IMR-90 (cell line): ENCODE results near the gene CD1C. TPM values are rescaled to one million over a fixed set of nuclear protein-coding genes. Genes with fewer than 3 reads are reported as not detected.

Experiments
- ATAC-seq: fragments of 200-7000 bp; cut with Tn5 transposase; 2 replicates; pipeline ENCODE4 v1.9.1; 2020; ENCODE audit warnings: low read depth, mild to moderate bottlenecking, moderate library complexity
- BruUV-seq: library from RNA; stranded (reverse); fragments of 400-500 nt; replicated peaks from 2 replicates; lab custom pipeline; 2021; lab: Mats Ljungman, UMichigan
- CTCF ChIA-PET: fragments of 300-600 bp; formaldehyde crosslinking; extraction: SDS; loops from one replicate; lab custom pipeline; 2021; ENCODE audit warnings: antibody characterized with exemption; lab: Yijun Ruan, JAX
- POLR2A ChIA-PET: fragments of 300-600 bp; sonication (Branson Sonifier 250); formaldehyde crosslinking; loops from one replicate; lab custom pipeline; 2022; ENCODE audit warnings: antibody characterized with exemption; ENCODE audit not compliant: unreplicated experiment; lab: Charles Lee
- DNase-seq: peaks from one replicate; pipeline ENCODE4 v3.0.0; 2013
- H2AFZ ChIP-seq: replicated peaks from 2 replicates; pipeline ENCODE3; 2013; ENCODE audit warnings: low read length, mild to moderate bottlenecking; ENCODE audit not compliant: poor library complexity
- H2AK5ac ChIP-seq: 2 replicates; pipeline ENCODE4 v1.6.1; 2013; ENCODE audit warnings: low read depth, low read length, inconsistent platforms
- H2AK9ac ChIP-seq: replicated peaks from 2 replicates; pipeline ENCODE3; 2013; ENCODE audit warnings: mild to moderate bottlenecking, low read depth, low read length, moderate library complexity; ENCODE audit not compliant: poor library complexity
- H2BK120ac ChIP-seq: 2 replicates; pipeline ENCODE4 v1.6.1; 2013; ENCODE audit warnings: low read depth, low read length, inconsistent platforms
- H2BK15ac ChIP-seq: 3 replicates; pipeline ENCODE4 v1.6.1; 2013; ENCODE audit warnings: low read depth, low read length, inconsistent platforms
- H2BK20ac ChIP-seq: 2 replicates; pipeline ENCODE4 v1.6.1; 2013; ENCODE audit warnings: low read depth, mild to moderate bottlenecking, inconsistent platforms, low read length, moderate library complexity
- H2BK5ac ChIP-seq: 2 replicates; pipeline ENCODE4 v1.6.1; 2013; ENCODE audit warnings: mild to moderate bottlenecking, low read depth, low read length, inconsistent platforms; ENCODE audit not compliant: poor library complexity, severe bottlenecking
- H3K14ac ChIP-seq: replicated peaks from 2 replicates; pipeline ENCODE4 v1.6.1; 2013; ENCODE audit warnings: low read depth, low read length, inconsistent platforms
- H3K18ac ChIP-seq: 2 replicates; pipeline ENCODE4 v1.6.1; 2013; ENCODE audit warnings: low read depth, low read length, control low read depth
- H3K23ac ChIP-seq: 2 replicates; pipeline ENCODE4 v1.6.1; 2013; ENCODE audit warnings: low read depth, low read length, inconsistent platforms
- H3K27ac ChIP-seq: 2 replicates; pipeline ENCODE4 v1.5.1; 2013; ENCODE audit warnings: mild to moderate bottlenecking, control low read depth, low read length; ENCODE audit not compliant: insufficient read depth
- H3K27me3 ChIP-seq: 2 replicates; pipeline ENCODE4 v1.6.1; 2013; ENCODE audit warnings: low read length; ENCODE audit not compliant: control insufficient read depth, insufficient read depth
- H3K36me3 ChIP-seq: 2 replicates; pipeline ENCODE4 v1.6.1; 2013; ENCODE audit warnings: low read length, mixed read lengths; ENCODE audit not compliant: control insufficient read depth, insufficient read depth
- H3K4ac ChIP-seq: 2 replicates; pipeline ENCODE4 v1.6.1; 2013; ENCODE audit warnings: low read depth, low read length, inconsistent platforms
- H3K4me1 ChIP-seq: 2 replicates; pipeline ENCODE4 v1.6.1; 2013; ENCODE audit warnings: low read length, mixed read lengths; ENCODE audit not compliant: control insufficient read depth, insufficient read depth
- H3K4me2 ChIP-seq: 2 replicates; pipeline ENCODE4 v1.6.1; 2013; ENCODE audit warnings: low read depth, mild to moderate bottlenecking, control low read depth, low read length, moderate library complexity
- H3K4me3 ChIP-seq: 2 replicates; pipeline ENCODE4 v1.5.1; 2013; ENCODE audit warnings: low read depth, mild to moderate bottlenecking, control low read depth, low read length, moderate library complexity; ENCODE audit not compliant: insufficient read depth
- H3K56ac ChIP-seq: 2 replicates; pipeline ENCODE4 v1.6.1; 2013; ENCODE audit warnings: low read length, inconsistent platforms; ENCODE audit not compliant: insufficient read depth; ENCODE audit errors: extremely low read depth
- H3K79me1 ChIP-seq, 2 experiments: 2 replicates each; pipeline ENCODE4 v1.6.1; 2013; ENCODE audit warnings: low read length in 2 of 2, inconsistent platforms in 1 of 2, low read depth in 1 of 2
- H3K9ac ChIP-seq: 2 replicates; pipeline ENCODE4 v1.6.1; 2013; ENCODE audit warnings: low read depth, low read length, control low read depth
- H3K9me1 ChIP-seq: 2 replicates; pipeline ENCODE4 v1.6.1; 2013; ENCODE audit warnings: low read length, inconsistent platforms; ENCODE audit not compliant: insufficient read depth
- H3K9me3 ChIP-seq: 2 replicates; pipeline ENCODE4 v1.6.1; 2013; ENCODE audit warnings: low read length; ENCODE audit not compliant: control insufficient read depth, insufficient read depth
- H4K20me1 ChIP-seq: 2 replicates; pipeline ENCODE4 v1.6.1; 2013; ENCODE audit warnings: low read length, inconsistent platforms; ENCODE audit not compliant: insufficient read depth
- H4K5ac ChIP-seq: 2 replicates; pipeline ENCODE4 v1.6.1; 2013; ENCODE audit warnings: mild to moderate bottlenecking, low read depth, low read length, control low read depth
- H4K8ac ChIP-seq, 2 experiments: 2 replicates each; pipeline ENCODE4 v1.6.1; 2013; ENCODE audit warnings: low read depth in 2 of 2, low read length in 2 of 2, control low read depth in 1 of 2, inconsistent platforms in 1 of 2
- H4K91ac ChIP-seq: 2 replicates; pipeline ENCODE4 v1.6.1; 2013; ENCODE audit warnings: low read depth, low read length, inconsistent platforms; ENCODE audit not compliant: insufficient read depth
- BHLHE40 ChIP-seq: fragments of 150-350 bp; IDR thresholded peaks from 2 replicates; pipeline ENCODE4 v1.6.1; 2016; ENCODE audit warnings: mild to moderate bottlenecking, low read depth, low read length
- CEBPB ChIP-seq: IDR thresholded peaks from 2 replicates; pipeline ENCODE4 v1.6.1; 2012; ENCODE audit warnings: low read depth, low read length, improper control_type of control experiment
- CHD1 ChIP-seq: IDR thresholded peaks from 2 replicates; pipeline ENCODE4 v1.6.1; 2012; ENCODE audit warnings: low read depth, low read length, improper control_type of control experiment
- FOS ChIP-seq: fragments of 150-350 bp; IDR thresholded peaks from 2 replicates; pipeline ENCODE4 v1.6.1; 2016; ENCODE audit warnings: low read depth, low read length
- MAFK ChIP-seq: IDR thresholded peaks from 2 replicates; pipeline ENCODE4 v1.6.1; 2012; ENCODE audit warnings: low read depth, low read length, improper control_type of control experiment
- MAZ ChIP-seq: IDR thresholded peaks from 2 replicates; pipeline ENCODE4 v1.6.1; 2012; ENCODE audit warnings: low read depth, mild to moderate bottlenecking, low read length, improper control_type of control experiment, moderate library complexity, borderline replicate concordance
- MXI1 ChIP-seq: IDR thresholded peaks from 2 replicates; pipeline ENCODE4 v1.6.1; 2012; ENCODE audit warnings: low read depth, mild to moderate bottlenecking, low read length, moderate library complexity, borderline replicate concordance
- NFE2L2 ChIP-seq: fragments of 150-350 bp; IDR thresholded peaks from 2 replicates; pipeline ENCODE4 v1.6.1; 2016; ENCODE audit warnings: low read depth, mild to moderate bottlenecking, low read length
- POLR2A ChIP-seq: IDR thresholded peaks from 2 replicates; pipeline ENCODE4 v1.6.1; 2012; ENCODE audit warnings: mild to moderate bottlenecking, low read depth, low read length
- RAD21 ChIP-seq: IDR thresholded peaks from 2 replicates; pipeline ENCODE4 v1.6.1; 2012; ENCODE audit warnings: low read length, improper control_type of control experiment
- RCOR1 ChIP-seq: IDR thresholded peaks from 2 replicates; pipeline ENCODE4 v1.6.1; 2012; ENCODE audit warnings: mild to moderate bottlenecking, low read length, improper control_type of control experiment; ENCODE audit not compliant: insufficient replicate concordance
- RFX5 ChIP-seq: IDR thresholded peaks from 2 replicates; pipeline ENCODE4 v1.8.0; 2012; ENCODE audit warnings: low read depth, mild to moderate bottlenecking, low read length, moderate library complexity
- dilution Hi-C: fragments of 300-500 bp; cut with HindIII; formaldehyde crosslinking; loops from one replicate; pipeline ENCODE4 v1.14.3; 2018; ENCODE audit warnings: low sequenced_read_pairs; ENCODE audit not compliant: unreplicated experiment
- in situ Hi-C: fragments of 300-500 bp; cut with MboI; formaldehyde crosslinking; loops from 3 replicates; pipeline ENCODE4 v1.14.3; 2019; ENCODE audit warnings: low sequenced_read_pairs, inconsistent platforms, mixed read lengths
- intact Hi-C: fragments of 100-400 bp; cut with micrococcal nuclease; formaldehyde crosslinking; loops from 2 replicates; pipeline ENCODE4 v1.10.0; 2022
- polyA plus RNA-seq, 3 experiments: library from polyadenylated mRNA; depleted of rRNA; stranded (reverse); fragments of >200 nt; gene quantifications; 2 replicates each; pipeline ENCODE4 v1.2.3, GENCODE V29; 2012; ENCODE audit warnings: low replicate concordance in 1 of 3
- total RNA-seq: library from RNA; depleted of rRNA; stranded (reverse); fragments of >200 nt; gene quantifications from 2 replicates; pipeline ENCODE4 v1.2.3, GENCODE V29; 2012
- TF ChIP-seq, protein P1 (sequence below): conservative IDR thresholded peaks from 2 replicates; pipeline ENCODE4 v1.5.1; 2012; ENCODE audit warnings: mild to moderate bottlenecking, low read depth, low read length, improper control_type of control experiment
- TF ChIP-seq, protein P2 (sequence below): fragments of 150-350 bp; IDR thresholded peaks from 2 replicates; pipeline ENCODE4 v1.6.1; 2017; ENCODE audit warnings: mild to moderate bottlenecking, antibody characterized with exemption, low read length, low read depth
- TF ChIP-seq, protein P3 (sequence below): fragments of 150-350 bp; IDR thresholded peaks from 2 replicates; pipeline ENCODE4 v1.6.1; 2016; ENCODE audit warnings: low read depth, mild to moderate bottlenecking, low read length, moderate library complexity, borderline replicate concordance

The CD1C gene
- total and polyA plus RNA-seq, 2 of the 4 experiments (the other 2 are of a cell fraction): not detected

DNA sequence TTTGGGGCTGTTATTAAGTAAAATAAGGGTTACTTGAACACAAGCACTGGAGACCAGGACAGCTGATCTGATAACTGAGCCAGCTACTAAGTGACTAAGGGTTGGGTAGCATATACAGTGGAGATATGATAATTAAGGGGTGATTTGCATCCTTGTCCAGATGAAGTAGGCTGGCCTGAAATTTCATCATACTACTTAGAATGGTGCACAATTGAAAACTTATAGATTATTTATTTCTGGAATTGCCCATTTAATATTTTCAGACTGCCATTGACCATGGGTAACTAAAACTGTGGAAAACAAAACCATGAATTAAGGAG is 45.5 kb downstream of the CD1C start:
- H2AK5ac ChIP-seq: no peak overlapping the region
- H4K91ac ChIP-seq: no peak overlapping the region
- TF ChIP-seq FOS (no peak), RFX5 (no peak), MXI1 (no peak), MAZ (no peak), POLR2A (no peak), CEBPB (no peak), RCOR1 (no peak), BHLHE40 (no peak), RAD21 (no peak), CHD1 (no peak), MAFK (no peak), NFE2L2 (no peak)
- TF ChIP-seq, protein P1, sequence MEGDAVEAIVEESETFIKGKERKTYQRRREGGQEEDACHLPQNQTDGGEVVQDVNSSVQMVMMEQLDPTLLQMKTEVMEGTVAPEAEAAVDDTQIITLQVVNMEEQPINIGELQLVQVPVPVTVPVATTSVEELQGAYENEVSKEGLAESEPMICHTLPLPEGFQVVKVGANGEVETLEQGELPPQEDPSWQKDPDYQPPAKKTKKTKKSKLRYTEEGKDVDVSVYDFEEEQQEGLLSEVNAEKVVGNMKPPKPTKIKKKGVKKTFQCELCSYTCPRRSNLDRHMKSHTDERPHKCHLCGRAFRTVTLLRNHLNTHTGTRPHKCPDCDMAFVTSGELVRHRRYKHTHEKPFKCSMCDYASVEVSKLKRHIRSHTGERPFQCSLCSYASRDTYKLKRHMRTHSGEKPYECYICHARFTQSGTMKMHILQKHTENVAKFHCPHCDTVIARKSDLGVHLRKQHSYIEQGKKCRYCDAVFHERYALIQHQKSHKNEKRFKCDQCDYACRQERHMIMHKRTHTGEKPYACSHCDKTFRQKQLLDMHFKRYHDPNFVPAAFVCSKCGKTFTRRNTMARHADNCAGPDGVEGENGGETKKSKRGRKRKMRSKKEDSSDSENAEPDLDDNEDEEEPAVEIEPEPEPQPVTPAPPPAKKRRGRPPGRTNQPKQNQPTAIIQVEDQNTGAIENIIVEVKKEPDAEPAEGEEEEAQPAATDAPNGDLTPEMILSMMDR: no peak
- TF ChIP-seq, protein P2, sequence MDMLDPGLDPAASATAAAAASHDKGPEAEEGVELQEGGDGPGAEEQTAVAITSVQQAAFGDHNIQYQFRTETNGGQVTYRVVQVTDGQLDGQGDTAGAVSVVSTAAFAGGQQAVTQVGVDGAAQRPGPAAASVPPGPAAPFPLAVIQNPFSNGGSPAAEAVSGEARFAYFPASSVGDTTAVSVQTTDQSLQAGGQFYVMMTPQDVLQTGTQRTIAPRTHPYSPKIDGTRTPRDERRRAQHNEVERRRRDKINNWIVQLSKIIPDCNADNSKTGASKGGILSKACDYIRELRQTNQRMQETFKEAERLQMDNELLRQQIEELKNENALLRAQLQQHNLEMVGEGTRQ: no peak
- TF ChIP-seq, protein P3, sequence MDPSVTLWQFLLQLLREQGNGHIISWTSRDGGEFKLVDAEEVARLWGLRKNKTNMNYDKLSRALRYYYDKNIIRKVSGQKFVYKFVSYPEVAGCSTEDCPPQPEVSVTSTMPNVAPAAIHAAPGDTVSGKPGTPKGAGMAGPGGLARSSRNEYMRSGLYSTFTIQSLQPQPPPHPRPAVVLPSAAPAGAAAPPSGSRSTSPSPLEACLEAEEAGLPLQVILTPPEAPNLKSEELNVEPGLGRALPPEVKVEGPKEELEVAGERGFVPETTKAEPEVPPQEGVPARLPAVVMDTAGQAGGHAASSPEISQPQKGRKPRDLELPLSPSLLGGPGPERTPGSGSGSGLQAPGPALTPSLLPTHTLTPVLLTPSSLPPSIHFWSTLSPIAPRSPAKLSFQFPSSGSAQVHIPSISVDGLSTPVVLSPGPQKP: no peak
- BruUV-seq: no TSS peak
- no peaks in the 10 kb centered on the region for H3K79me1 ChIP-seq
- dilution Hi-C loops: no loop called here
- no peak overlapping the region for H3K14ac ChIP-seq
- no peak overlapping the region for H2BK5ac ChIP-seq
- H3K23ac ChIP-seq: no peak overlapping the region
- DNase-seq (no peak), ATAC-seq (no peak)
- no peak overlapping the region for H2AK9ac ChIP-seq
- no peak overlapping the region for H3K9ac ChIP-seq
- no peaks in the 10 kb centered on the region for H3K27me3 ChIP-seq
- H2BK120ac ChIP-seq: no peak overlapping the region
- H3K27ac ChIP-seq: no peak overlapping the region
- no peak overlapping the region for H2BK20ac ChIP-seq
- H3K4me1 ChIP-seq: no peaks in the 10 kb centered on the region
- H2AFZ ChIP-seq: no peak overlapping the region
- intact Hi-C loops: no loop called here
- ChIA-PET POLR2A (no interaction called here), CTCF (no interaction called here)
- no peak overlapping the region for H3K4ac ChIP-seq
- H3K36me3 ChIP-seq: no peaks in the 10 kb centered on the region
- no peaks in the 10 kb centered on the region for H3K9me1 ChIP-seq
- H4K5ac ChIP-seq: no peak overlapping the region
- H4K20me1 ChIP-seq: no peaks in the 10 kb centered on the region
- H3K56ac ChIP-seq: no peak overlapping the region
- H3K9me3 ChIP-seq: no peaks in the 10 kb centered on the region; the same call in 1 of the 2 replicates
- in situ Hi-C loops: no loop called here
- H4K8ac ChIP-seq: no peak overlapping the region
- no peak overlapping the region for H2BK15ac ChIP-seq
- no peak overlapping the region for H3K4me3 ChIP-seq
- H3K18ac ChIP-seq: no peak overlapping the region
- no peak overlapping the region for H3K4me2 ChIP-seq
